HG03097 (cell line): ENCODE results near the gene MSH3.

Experiments
- ATAC-seq: cut with Tn5 transposase; IDR thresholded peaks from one replicate; pipeline ENCODE4 v1.9.1; 2021; ENCODE audit not compliant: unreplicated experiment, low FRiP score

Gene MSH3

DNA sequence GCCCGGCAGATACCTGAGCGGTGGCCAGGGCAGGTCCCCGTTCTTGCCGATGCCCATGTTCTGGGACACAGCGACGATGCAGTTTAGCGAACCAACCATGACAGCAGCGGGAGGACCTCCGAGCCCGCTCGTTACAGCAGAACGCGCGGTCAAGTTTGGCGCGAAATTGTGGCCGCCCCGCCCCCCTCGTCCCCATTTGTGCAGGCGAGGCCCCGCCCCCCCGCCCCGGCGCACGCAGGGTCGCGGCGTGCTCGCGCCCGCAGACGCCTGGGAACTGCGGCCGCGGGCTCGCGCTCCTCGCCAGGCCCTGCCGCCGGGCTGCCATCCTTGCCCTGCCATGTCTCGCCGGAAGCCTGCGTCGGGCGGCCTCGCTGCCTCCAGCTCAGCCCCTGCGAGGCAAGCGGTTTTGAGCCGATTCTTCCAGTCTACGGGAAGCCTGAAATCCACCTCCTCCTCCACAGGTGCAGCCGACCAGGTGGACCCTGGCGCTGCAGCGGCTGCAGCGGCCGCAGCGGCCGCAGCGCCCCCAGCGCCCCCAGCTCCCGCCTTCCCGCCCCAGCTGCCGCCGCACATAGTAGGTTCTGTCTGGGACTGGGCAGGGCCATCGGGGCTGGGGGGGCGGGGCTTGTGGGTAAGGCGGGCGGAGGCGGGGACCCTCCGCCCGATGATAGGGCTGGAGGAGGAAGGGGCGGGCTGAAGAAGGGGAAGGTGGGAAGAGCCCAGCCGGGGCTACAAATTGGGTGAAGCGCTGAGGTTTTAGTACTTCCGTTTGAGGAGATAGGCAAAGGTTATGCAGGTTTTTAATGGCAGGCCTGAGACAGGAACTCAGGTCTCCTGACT lies at the start of gene MSH3, which contains the start of gene DHFR:
Gene MSH3, plus strand, starts transcription at position 262 of the 840 bp plus-strand sequence. Its CDS starts 76 bp downstream, at position 338.
Gene DHFR, minus strand, starts transcription at position 593 of the 840 bp plus-strand sequence. Its CDS starts 494 bp downstream, at position 99.
- peak; percentile 16 for ATAC-seq

GRCh38 chr5:80607343-80607742 lies 47.1 kb upstream of the MSH3 start:
- no peak for ATAC-seq

DNA sequence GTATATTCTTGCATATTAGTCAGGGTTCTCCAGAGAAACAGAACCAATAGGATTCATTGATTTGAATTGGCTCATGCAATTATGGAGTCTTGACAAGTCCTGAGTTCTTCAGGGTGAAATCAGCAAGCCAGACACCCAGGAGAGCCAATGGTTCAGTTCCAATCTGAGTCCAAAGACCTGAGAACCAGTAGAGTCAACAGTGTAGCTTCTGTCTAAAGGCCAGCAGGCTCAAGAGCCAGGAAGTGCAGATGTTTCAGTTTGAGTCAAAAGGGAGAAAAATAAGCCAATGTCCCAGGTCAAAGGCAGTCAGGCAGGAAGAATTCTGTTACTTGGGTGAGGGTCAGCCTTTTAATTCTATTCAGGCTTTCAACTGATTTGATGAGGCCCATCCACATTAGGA lies 46.6 kb upstream of the MSH3 start:
- ATAC-seq, result peak; percentile 81

DNA sequence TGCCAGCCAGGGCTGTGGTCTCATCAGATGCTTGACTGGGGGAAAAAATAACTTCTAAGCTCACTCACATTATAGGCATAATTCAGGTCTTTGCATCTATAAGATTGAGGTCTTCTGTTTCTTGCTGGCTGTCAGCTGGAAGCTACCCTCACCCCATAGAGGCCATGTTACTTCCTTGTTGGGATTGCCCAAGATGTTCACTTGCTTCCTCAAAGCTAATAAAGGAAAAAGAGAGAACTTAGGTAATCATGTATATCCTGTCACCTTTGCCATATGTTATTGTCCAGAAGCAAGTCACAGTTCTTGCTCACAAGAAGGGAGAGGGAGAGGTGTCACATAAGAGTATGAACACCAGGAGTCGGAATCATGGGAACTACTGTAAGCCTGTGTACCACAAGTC lies 45.7 kb upstream of the MSH3 start:
- ATAC-seq, result no peak

DNA sequence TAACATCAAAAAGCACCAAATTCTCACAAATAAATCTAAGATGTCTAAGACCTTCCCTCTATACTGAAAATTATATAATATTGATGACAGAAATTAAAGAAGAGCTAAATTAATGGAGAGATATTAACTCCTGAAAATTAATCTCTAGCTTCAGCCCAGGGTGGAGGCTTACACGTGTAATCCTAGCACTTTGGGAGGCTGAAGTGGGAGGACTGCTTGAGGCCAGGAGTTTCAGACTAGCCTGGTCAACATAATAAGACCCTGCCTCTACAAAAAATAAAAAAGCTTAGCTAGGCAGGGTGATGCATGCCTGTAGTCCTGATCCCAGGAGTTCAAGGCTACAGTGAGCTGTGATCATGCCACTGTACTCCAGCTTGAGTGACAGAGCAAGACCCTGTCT lies 44.8 kb upstream of the MSH3 start:
- ATAC-seq, result no peak

DNA sequence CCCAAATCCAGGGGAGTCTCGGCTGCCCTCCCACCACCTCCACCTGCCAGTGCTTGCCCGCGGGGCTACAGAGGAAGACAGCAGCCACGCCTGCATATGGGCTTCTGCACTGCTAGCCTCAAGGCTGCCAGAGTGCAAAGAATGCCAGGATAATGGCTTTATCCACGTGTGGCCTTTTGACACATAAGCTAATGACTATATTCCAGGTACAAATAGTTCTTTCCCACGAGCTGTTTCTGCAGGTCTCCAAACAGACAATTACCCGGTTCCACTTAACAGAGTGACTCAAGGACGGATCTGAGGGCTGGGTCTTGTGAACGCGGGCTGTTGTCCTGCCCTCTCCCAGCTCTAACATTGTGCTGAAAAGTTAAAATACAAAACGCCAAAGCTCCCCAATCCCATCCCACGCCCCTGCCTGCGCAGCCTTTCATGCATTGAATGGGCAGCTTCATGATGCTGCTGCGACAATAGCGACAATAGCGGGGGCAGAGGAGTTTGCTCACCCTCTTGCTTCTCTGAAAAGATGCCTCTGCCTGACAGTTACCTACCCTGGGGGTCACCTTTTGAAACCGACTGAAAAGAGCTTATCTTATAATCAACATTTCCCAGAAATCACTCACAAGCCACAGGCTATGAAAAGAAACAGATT lies 39.1 kb upstream of the MSH3 start:
- ATAC-seq, result no peak

- ATAC-seq, result no peak
Observed at GRCh38 chr5:80618438-80618837, 36.0 kb upstream of the MSH3 start.

DNA sequence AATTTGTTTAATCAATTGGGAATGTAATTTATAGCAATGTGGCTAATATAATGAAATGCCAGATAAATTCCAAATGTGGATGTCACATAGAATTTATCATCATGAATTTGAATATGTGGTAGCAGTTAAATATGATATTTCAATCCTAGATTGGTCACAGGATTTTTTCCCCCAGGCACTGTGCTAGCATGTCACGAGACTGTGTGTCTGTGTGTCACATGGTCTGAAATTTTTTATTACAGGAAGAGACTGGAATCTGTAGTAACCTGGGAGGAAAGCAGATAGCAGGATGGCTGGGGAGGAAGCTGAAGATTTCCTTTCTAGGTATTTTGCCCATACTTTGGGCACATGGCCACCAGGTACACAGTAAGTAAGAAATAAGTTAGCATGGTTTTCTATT lies 35.4 kb upstream of the MSH3 start:
- ATAC-seq, result no peak

GRCh38 chr5:80620211-80620610 lies 34.2 kb upstream of the MSH3 start:
- ATAC-seq, result no peak

DNA sequence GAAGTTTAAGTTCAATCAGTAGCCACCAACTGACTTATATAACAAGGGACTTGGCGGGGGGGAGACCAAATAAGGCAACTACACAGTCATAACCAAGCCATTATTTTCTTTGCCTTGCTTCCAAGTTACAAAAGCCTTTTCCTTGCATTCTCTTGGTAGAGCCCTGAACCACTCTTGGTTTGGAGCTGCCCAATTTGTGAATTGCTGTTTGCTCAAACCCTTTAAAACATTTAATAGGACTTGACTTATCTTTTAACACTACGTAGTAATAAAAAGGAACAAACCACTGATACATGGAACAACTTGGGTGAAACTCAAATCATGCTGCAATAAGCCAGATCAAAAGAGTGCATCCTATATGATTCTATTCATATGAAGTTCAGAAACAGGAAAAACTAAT lies 31.7 kb upstream of the MSH3 start:
- no peak for ATAC-seq

DNA sequence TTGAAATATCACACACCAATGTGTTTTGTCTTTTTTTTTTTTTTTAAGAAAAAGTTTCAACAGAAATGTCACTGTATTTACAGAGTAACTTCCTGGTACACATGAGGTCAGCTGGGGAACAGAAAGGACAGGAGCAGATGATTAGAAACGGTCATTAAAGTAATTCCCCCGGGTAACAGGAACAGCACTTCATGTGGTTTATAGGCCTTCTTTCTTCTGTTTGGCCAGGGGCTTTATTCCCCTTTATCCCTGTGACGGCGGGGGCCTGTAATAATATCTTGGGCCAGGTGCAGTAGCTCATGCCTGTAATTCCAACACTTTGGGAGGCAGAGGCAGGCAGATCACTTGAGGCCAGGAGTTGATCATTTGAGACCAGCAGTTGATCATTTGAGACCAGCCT lies 30.5 kb upstream of the MSH3 start:
- no peak for ATAC-seq

DNA sequence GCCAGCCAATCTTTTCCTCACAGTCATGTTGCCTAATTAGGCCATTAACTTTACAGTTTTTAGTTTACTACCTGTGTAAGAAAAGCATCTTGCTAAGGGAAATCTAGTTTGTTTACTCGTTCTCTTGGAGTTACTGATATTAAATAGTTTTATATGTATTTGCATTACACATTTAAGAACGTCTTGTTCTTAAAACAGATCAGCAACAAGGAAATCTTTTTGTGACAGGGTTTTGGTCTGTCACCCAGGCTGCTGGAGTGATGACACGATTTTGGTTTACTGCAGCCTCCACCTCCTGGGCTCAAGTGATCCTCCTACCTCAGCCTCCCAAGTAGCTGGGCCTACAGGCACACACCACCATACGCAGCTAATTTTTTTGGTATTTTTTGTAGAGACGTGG lies 29.2 kb upstream of the MSH3 start:
- no peak for ATAC-seq

GRCh38 chr5:80629281-80629680 lies 25.2 kb upstream of the MSH3 start:
- no peak for ATAC-seq

- no peak for ATAC-seq
Observed at GRCh38 chr5:80631278-80632259, 22.9 kb upstream of the MSH3 start.

- ATAC-seq, result no peak
Observed at GRCh38 chr5:80632700-80633099, 21.8 kb upstream of the MSH3 start.

GRCh38 chr5:80634193-80634592 lies 20.3 kb upstream of the MSH3 start:
- ATAC-seq, result no peak

GRCh38 chr5:80641353-80641752 lies 13.1 kb upstream of the MSH3 start:
- ATAC-seq, result no peak

GRCh38 chr5:80644900-80645299 lies 9.6 kb upstream of the MSH3 start:
- ATAC-seq, result no peak

- ATAC-seq, result no peak
Observed at GRCh38 chr5:80646926-80647325, 7.5 kb upstream of the MSH3 start.

DNA sequence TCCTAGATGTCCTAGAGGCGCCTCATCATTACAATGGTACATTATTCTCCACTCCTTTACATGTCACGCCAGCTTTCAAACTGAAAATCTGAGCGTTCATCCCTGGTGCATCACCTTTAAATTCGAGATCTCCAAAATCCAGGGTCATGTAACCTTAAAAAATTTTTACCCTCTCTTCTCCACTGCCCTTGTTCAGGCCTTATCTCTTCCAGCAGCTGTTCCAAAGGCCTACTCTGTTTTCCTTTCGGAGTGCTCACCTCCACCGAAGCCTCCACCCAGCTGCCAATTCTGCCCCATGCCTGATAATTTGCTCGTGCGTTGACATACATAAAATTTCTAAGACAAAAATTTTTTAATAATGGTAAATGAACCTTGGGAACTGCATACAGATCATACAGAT lies 950 bp upstream of the MSH3 start:
- no peak for ATAC-seq

DNA sequence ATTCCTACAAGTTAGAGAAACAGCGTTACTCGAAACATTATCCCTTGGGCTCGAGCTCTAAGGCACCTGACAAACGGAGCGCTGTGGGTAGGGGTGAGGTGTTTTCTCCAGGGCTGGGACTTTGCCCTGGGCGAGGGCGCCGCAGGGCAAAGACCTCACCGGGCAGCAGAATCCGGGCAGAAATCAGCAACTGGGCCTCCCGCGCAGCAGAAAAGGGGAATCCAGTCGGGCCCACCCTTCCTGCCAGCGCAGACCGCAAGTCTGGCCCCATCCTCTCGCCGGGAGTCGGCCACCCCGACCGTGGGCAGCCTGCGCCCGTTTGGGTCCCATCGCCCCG lies 430 bp upstream of the MSH3 start:
- no peak for ATAC-seq
